ENCODE data around the gene TOR1B.

GRCh38 chr9:129756191-129756590 is 46.8 kb upstream of the TOR1B start:
- TF ChIP-seq CTCF (IDR thresholded peaks at IDR 0.05; ENCODE audit: low read depth, low read length): no peak
- TF ChIP-seq EZH2phosphoT487 (IDR thresholded peaks at IDR 0.05; ENCODE audit: low read depth): no peak
